Stimulated activated CD8-positive, alpha-beta memory T cell treated with anti-CD3 and anti-CD28 coated beads, Interleukin-4, amount 100 ng/mL, for 4 hours (primary cell): ENCODE measurements around the gene AGXT2.
A peak's percentile ranks its signal among the peaks of the same experiment; 100 is the strongest.

Source experiments
- DNase-seq, 2 donors: peaks; one replicate each; pipeline ENCODE4 v3.0.0-alpha.2; 2020; ENCODE audit warnings: low read depth in 2 of 2, low spot score in 1 of 2

AGXT2 gene

DNA sequence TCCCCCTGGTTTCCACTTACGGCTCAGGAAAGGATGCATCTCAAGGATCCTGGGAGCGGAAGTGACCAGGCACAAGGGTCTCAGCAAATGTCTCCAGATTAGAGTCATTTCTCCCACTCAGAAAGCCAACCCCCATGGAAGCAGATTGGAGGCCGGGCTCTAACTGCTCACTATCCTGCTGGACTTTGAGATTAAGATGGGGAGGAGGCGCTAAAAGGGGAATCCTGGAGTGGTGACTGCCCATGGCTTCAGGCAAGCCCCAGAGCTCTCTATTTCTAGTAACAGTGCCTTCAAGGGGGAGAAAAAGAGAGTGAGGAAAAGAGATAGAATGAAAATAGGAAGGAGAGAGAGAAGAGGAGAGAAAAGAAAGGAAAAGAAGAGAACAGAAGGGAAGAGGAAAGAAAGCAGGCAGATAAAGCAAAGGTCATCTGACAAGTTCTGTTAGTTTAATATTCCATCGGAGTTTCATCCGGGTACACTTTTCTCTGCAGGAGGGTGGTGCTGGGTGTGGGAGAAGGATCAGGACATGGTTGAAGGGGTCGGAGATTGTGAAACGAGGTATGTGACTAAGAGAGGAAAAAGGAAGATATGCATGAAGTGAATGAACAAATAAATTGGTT, at the start of gene AGXT2:
AGXT2 (minus strand) TSS at position 165 of the 620 bp plus-strand sequence; CDS start at position 108, 57 bp downstream.
- DNase-seq = no peak

DNA sequence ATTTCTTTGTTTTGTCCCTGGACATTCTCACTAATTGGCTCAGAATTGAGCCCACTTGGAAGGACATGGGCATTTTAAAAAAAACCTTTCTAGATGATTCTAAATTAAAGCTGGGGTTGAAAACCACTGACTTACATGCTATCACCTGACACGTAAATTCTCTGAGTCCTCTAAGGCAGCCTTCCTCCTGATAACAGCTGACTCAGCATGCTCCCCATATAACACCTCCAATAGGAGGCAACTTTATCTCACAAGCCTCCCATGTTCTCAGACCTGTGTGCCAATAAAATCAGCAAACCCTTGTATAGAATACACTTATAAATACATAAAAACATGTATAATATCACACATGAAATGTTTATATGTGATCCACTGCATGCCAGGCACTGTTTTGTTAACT, 49.2 kb upstream of the AGXT2 start:
- no peak for DNase-seq

GRCh38 chr5:35096216-35096615, 48.5 kb upstream of the AGXT2 start:
- DNase-seq = no peak

DNA sequence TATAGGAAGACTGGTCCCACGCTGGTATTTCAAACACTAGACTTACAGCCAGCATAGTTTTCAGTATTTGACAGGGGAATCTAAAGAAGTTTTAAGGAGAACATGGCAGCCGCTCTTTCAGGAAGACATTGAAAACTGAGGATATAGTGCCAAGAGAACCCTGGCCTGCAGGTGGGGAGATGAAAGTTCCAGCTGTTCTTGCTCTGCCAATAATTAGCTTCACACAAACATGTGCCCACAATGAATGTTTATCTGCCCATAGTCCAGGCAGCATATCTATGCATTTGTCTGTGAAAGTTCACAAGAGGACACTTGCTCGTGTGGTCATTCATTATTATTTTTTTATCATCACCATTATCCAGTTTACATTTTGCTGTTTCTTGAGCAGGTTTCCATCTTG, 47.6 kb upstream of the AGXT2 start:
- no peak for DNase-seq

DNA sequence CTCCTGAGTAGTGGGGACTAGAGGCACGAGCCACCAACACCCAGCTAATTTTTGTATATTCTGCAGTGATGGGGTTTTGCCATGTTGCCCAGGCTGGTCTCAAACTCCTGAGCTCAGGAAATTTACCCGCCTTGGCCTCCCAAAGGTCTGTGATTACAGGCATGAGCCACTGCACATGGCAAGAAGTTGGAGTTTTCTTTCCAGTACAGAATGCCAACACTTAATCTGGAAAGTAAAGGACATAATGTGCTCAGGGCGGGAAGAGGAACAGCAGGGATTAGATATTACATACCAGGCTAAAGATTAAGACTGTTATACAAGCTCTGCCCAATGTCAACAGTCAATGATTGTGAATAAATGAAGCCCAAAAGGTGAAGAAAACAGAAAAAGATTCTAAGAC, 47.2 kb upstream of the AGXT2 start:
- no peak for DNase-seq

DNA sequence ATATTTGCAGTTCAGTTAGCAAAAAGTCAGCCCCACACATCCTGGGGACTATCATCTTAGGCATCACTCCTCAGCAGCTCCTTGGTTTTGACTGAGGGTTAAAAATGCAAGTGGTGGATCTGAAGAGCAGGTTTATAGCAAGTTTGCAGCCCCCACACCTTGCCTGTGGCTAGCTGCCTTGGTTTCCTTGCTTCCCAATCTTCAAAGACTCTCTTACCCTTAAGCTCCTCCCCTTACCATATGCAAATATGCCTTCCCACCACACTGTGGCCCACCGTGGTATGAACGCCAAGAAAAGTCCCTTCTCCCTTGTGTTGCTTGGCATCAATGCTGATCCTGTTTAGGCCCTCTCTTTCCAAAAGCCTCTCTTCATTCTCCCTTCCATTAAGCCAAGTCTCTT, 45.0 kb upstream of the AGXT2 start:
- no peak for DNase-seq

GRCh38 chr5:35091704-35092103, 44.0 kb upstream of the AGXT2 start:
- no peak for DNase-seq

DNA sequence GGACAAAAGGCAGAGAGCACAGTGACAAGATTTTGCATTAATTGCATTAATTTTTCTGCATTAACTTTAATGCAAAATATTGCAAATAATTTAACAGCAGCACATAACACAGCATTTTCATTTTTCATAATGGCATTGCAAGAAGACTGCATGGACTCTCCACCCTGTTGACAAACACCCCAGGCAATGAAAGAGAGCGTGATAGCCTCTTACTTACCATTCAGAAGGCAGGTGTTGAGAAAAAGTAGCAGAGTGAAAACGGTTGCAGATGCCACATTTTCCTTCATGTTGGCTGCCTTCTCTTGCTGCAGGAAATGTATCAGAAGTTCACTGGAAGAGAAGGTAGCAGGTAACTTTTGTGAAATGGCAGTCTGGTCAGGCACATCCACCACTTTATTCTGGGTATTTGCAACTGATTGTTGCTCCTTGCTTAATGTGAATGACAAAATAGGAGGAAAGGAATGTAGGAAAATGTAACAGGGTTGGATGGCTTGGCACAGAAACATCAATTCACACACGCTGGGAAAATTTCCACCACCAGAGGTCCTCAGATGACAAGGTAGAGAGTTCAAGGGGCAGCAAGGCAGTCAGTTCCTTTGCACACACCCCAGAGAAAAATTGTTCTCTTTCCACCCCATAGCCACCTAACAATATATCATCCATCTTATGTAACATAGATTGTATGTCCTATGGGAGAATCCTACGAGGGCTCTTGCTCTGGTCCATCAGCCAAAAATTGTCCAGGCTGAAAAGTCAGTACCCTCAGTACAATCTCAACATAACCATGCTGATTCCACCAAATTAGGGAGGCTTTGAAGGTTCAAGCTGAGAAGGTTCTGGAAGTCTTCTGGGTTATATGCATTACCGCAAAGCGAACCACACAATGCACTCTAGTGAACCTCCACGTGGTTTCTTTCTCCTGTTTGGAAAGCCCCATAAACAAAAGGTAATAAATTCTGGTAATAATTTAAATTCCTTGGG, 41.9 kb upstream of the AGXT2 start:
- peak in 1 of 2 donors; percentile 11 for DNase-seq

- DNase-seq = no peak
Observed at GRCh38 chr5:35087991-35088390, 40.2 kb upstream of the AGXT2 start.

GRCh38 chr5:35083150-35083549, 35.4 kb upstream of the AGXT2 start:
- DNase-seq = no peak

DNA sequence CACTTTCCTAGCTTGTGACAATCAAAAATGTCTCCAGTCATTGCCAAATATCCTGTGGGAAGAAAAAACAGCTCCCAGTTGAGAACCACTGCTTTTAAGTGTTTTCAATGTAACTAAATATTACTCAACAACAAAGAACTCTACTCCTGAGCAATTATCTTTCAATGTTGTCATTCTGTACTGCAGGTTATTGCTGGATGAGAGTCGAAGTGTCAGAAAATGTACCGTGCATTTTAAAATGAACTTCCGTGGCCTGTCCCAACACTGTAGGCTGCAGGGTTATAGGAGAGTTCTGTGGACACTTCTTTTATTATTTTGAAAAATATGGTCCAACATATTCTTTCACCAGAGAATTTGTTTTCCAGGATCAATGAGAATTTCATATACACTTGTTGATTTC, 34.8 kb upstream of the AGXT2 start:
- no peak for DNase-seq

DNA sequence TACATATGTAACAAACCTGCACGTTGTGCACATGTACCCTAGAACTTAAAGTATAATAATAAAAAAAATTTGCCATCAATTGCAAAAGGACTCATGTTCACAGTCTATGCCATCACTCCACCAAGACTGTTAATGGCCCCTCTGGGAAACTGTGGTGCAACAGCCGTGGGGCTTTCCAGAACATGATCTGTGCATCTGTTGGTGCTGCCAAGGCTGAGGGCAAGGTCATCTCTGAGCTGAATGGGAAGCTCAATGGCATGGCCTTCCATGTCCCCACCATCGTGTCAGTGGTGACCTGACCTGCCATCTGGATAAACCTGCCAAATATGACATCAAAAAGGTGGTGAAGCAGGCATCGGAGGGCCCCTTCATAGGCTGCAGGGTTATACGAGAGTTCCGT, 33.4 kb upstream of the AGXT2 start:
- DNase-seq = no peak

GRCh38 chr5:35073160-35073559, 25.4 kb upstream of the AGXT2 start:
- DNase-seq = no peak

DNA sequence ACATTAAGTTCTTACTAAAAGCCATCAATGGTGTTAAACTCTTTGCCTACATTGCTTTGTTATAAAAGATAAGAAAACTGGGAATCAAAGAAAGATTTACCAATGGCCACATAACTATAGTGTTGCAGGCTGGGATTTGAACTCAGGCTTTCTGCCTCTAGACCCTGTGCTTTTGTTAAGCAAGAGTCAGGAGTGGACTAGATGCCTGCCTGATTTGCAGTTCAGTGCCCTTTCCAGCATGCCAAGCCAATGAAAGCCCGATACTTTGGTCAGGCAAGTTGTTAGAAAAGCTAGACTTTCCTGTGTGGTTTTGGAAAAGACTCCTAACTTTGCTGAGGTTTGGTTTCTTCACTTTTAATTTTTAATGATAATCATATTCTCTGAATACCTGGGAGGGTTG, 21.4 kb upstream of the AGXT2 start:
- no peak for DNase-seq

DNA sequence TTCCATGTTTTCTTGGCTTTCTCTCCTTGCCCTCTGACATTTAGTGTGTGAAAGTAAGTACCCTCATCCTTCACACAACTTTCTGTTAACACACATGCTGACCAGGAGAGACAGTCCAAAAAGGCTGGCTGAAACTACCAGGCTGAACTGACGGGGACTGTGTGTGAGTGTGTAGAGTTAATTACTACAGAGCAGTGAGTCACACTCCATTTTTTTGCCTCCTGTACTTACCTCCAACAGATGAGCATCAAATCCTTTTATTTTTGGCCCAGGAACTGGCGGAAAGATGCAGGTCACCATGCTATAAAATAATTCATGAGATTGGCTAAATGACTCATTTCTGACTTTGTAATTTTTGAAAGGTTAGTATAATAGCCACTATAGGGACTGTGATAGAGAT, 20.2 kb upstream of the AGXT2 start:
- DNase-seq = no peak

DNA sequence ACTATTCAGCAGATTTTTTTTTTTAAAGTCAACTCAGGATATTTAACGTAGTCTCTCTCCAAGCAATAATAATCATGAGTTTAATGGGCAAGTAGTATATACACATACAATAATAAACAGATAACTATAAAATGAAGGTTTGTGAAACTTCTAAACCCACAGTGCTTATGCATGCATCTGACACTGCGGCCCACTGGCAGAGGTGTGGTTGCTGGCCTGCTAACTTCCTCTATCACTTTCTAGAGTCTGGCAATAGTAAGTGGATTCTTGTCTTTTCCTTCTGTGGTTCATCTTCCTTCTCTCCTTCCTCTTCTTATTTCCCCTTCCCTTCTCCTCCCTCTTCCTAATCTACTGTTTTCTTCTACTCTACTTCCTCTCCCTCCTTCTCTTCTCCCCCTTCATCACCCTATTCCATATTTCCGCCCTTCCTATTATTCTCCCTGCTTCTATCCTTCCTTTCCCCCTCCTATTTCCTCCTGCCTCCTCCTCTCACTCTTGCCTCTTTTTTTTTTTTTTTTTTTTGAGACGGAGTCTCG, 18.6 kb upstream of the AGXT2 start:
- DNase-seq = no peak

DNA sequence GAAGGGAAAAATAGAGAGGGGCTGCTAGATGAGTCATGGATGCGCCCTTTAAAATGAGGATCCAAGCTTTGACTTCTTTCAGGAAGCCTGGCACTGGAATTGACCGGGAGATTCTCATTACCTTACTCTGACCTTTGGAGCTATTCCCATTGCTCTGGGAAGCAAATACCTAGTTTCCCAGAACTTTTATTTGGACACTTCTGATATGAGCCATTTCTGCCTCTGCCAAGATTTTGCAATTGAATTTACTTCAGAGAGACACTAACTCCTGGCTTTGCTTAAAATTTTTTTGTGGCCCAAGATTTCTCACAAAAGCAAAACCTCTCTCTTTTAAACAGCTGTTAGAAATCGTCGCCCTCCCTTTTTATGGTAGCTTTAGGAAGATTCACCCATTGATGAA, 15.7 kb upstream of the AGXT2 start:
- DNase-seq = no peak

- DNase-seq = no peak
Observed at GRCh38 chr5:35061211-35061770, 13.5 kb upstream of the AGXT2 start.

DNA sequence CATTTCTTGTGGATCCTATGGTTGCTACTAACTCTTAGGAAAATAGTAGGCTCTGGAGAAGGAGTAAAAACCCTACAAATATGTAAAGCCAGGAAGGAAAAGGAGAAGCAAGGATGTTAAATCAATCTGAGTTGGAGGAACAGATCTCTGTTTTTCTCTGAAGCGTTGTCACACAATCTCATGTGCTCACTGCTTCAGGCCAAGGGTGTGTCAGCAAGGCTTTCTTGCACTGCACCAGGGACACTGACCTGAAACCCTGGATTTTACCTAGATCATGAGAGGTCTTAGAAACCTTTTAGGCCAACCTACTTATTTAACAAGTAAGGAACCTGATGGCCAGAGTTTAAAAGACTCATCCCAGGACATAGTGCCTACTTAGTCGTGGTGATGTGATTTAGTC, 12.5 kb upstream of the AGXT2 start:
- DNase-seq = no peak

DNA sequence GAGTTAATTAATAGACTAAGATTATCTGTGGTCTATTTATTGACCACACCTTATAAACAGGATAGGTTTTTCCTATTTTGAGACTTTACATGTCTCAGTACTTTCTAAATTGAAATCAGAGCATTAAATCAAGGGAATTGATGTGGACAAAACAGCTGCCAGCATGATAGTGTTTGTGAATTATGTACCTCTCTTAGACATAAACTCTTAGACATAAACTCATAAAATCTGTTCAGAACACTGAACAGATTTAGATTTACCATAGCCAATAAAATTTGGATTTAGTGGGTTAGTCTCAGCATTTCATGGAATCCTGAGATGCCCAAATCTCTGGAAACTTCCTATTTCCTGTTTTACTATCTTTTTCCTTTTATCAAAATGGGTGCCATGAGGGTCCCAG, 11.5 kb upstream of the AGXT2 start:
- no peak for DNase-seq

DNA sequence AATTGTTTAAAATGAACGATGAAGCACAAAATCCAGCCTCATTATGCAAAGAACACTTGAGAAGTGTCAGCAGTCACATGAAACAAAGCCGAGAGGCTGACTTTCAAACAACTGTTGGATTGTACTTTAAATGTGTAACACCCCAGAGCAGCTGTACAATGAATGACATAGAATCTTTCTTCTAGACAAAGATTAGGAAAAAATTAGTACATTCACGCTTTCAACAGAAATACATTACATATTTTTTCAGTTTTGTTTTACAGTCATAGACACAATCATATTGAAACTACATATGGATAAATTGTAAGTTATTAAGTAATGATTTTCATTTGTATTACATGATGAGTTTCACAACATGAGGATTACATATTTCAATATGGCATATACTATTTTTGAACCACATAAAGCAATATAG, 10.6 kb upstream of the AGXT2 start:
- no peak for DNase-seq

- DNase-seq = no peak
Observed at GRCh38 chr5:35056686-35057085, 8.9 kb upstream of the AGXT2 start.
